Keratinocyte (primary cell): ENCODE measurements around the gene REPIN1.

ENCODE experiments used
- CTCF ChIP-seq, 3 experiments: IDR thresholded peaks in 1 of 3; conservative IDR thresholded peaks in 1 of 3; optimal IDR thresholded peaks in 1 of 3; 2 replicates in 2 of 3; 3 replicates in 1 of 3; pipeline versions ENCODE3 to v1.5.1; 2011; ENCODE audit warnings: low read length in 3 of 3, mild to moderate bottlenecking in 3 of 3, moderate library complexity in 2 of 3, control low read depth in 1 of 3, inconsistent platforms in 1 of 3; ENCODE audit not compliant: insufficient read depth in 2 of 3; ENCODE audit errors: extremely low read depth in 1 of 3
- EZH2 ChIP-seq: IDR thresholded peaks from one replicate; pipeline ENCODE4 v1.6.1; 2012; ENCODE audit warnings: inconsistent platforms, mild to moderate bottlenecking, low read length, moderate library complexity

GRCh38 chr7:150360363-150361058 lies 8.1 kb upstream of the REPIN1 start:
- TF ChIP-seq CTCF (optimal IDR thresholded peaks at IDR 0.05 in 1 of 3, IDR thresholded peaks at IDR 0.05 in 1 of 3, conservative IDR thresholded peaks at IDR 0.05 in 1 of 3; ENCODE audit: extremely low read depth in 1 of 3, insufficient read depth in 2 of 3, low read length in 3 of 3) (no peak), EZH2 (no peak)
